ENCODE data around the gene TMEM92.

Gene TMEM92

DNA sequence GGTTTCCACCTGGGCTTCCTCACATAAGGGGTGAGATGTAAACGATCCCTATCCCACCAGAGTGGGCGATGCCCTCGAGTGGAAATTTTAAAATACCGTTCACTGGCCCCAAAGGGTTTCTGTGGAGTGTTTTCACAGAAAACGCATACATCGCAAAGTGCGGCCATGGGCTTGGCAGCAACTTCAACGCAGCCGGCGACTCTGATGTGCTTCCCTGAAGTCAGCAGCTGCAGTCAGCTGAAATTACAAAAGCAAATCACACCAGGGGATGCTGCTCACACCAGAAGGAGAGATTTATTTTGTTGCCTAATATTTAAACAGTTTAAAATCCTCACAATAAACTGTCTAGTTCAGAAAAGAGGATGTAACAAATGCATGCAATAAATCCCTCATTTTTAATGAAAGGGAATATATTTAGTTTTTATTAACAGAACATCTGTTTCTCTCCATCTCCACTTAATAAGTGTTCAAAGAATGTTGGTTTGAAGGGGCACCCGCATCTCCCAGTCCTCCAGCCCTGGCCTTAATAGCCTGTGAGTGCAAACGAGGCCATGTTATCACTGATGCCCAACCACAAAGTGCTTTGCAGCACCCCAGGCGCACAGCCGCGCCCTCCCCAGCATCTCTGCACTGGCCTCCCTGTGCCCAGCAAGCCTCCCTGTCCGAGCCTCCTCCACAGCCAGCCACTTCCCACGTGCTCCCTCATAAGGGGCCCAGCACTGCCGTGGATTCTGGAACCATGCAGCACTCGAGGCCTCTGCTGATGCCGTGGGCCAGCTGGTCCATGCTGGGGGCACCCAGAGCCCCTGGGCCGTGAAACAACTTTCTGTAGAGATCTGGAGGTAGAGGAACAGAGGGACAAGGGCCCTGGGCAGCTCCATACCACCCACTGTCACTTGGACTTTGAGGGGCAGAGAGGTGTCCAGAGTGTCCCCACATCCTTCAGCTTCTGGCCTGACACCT lies 54.4 kb downstream of the TMEM92 start:
- DNase-seq (ENCODE audit: low spot score): no peak

- DNase-seq (ENCODE audit: low spot score): no peak
These were observed 55.5 kb downstream of the TMEM92 start for GRCh38 chr17:50329716-50330115.

GRCh38 chr17:50330151-50330775 lies 56.0 kb downstream of the TMEM92 start:
- DNase-seq (ENCODE audit: low spot score): no peak

All from RKO (cell line).